ENCODE results near the gene DAZAP2.

The DAZAP2 gene

GRCh38 chr12:51245476-51246253, 7.0 kb downstream of the DAZAP2 start:
- POLR2A ChIA-PET: no interaction called here
- no peaks in the 10 kb centered on the region for H3K9me3 ChIP-seq (ENCODE audit: control insufficient read depth, insufficient read depth, low read depth, low read length)
- peaks cover 24 to 46% of the 10 kb centered on the region in 2 experiments for H3K36me3 ChIP-seq (ENCODE audit: control insufficient read depth in 2 of 2, insufficient read depth in 1 of 2, low read length in 2 of 2)
- no peak overlapping the region for H3K4me3 ChIP-seq (ENCODE audit: low read depth, low read length)
- TF ChIP-seq, protein P1, sequence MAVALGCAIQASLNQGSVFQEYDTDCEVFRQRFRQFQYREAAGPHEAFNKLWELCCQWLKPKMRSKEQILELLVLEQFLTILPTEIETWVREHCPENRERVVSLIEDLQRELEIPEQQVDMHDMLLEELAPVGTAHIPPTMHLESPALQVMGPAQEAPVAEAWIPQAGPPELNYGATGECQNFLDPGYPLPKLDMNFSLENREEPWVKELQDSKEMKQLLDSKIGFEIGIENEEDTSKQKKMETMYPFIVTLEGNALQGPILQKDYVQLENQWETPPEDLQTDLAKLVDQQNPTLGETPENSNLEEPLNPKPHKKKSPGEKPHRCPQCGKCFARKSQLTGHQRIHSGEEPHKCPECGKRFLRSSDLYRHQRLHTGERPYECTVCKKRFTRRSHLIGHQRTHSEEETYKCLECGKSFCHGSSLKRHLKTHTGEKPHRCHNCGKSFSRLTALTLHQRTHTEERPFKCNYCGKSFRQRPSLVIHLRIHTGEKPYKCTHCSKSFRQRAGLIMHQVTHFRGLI (tag by site-specific recombination; IDR thresholded peaks at IDR 0.05): peak; percentile 90
- no peak for TF ChIP-seq YY2 (tag by site-specific recombination; IDR thresholded peaks at IDR 0.05)
- H3K4me1 ChIP-seq (ENCODE audit: control insufficient read depth, insufficient read depth, low read length): no peaks in the 10 kb centered on the region
- no peak overlapping the region for H3K27ac ChIP-seq (ENCODE audit: extremely low read depth, low read depth, low read length)
- CTCF ChIA-PET: interaction anchor here (0.5 to 0.6 kb wide), 2 partner anchors 742 to 1098 kb away, joined by 3 to 4 read pairs; no protein-coding TSS in a partner anchor

- POLR2A ChIA-PET: no interaction called here
- Histone ChIP-seq H3K4me3 (ENCODE audit: low read depth, low read length) (no peak overlapping the region), H3K9me3 (ENCODE audit: control insufficient read depth, insufficient read depth, low read depth, low read length) (no peaks in the 10 kb centered on the region), H3K27ac (ENCODE audit: extremely low read depth, low read depth, low read length) (no peak overlapping the region), H3K36me3 (ENCODE audit: control insufficient read depth in 2 of 2, insufficient read depth in 1 of 2, low read length in 2 of 2) (peaks cover 21 to 39% of the 10 kb centered on the region in 2 experiments), H3K4me1 (ENCODE audit: control insufficient read depth, insufficient read depth, low read length) (no peaks in the 10 kb centered on the region)
- CTCF ChIA-PET: no interaction called here
- TF ChIP-seq ZNF24 (tag by site-specific recombination; IDR thresholded peaks at IDR 0.05): no peak
- no peak for TF ChIP-seq YY1 (tag by site-specific recombination; IDR thresholded peaks at IDR 0.05)
- 0 out of 2 replicates have a peak, but pooled peaks have one; percentile 26 for TF ChIP-seq ZBTB11 (tag by site-specific recombination; conservative IDR thresholded peaks at IDR 0.05; ENCODE audit: low read depth)
- TF ChIP-seq ZNF791 (tag by site-specific recombination; IDR thresholded peaks at IDR 0.05): no peak
- TF ChIP-seq ZNF560 (tag by site-specific recombination; IDR thresholded peaks at IDR 0.05; ENCODE audit: borderline replicate concordance): no peak
- TF ChIP-seq, protein P2, sequence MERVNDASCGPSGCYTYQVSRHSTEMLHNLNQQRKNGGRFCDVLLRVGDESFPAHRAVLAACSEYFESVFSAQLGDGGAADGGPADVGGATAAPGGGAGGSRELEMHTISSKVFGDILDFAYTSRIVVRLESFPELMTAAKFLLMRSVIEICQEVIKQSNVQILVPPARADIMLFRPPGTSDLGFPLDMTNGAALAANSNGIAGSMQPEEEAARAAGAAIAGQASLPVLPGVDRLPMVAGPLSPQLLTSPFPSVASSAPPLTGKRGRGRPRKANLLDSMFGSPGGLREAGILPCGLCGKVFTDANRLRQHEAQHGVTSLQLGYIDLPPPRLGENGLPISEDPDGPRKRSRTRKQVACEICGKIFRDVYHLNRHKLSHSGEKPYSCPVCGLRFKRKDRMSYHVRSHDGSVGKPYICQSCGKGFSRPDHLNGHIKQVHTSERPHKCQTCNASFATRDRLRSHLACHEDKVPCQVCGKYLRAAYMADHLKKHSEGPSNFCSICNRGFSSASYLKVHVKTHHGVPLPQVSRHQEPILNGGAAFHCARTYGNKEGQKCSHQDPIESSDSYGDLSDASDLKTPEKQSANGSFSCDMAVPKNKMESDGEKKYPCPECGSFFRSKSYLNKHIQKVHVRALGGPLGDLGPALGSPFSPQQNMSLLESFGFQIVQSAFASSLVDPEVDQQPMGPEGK (tag by site-specific recombination; IDR thresholded peaks at IDR 0.05): no peak
- TF ChIP-seq ZNF555 (tag by site-specific recombination; conservative IDR thresholded peaks at IDR 0.05): no peak
- TF ChIP-seq ZNF2 (tag by site-specific recombination; IDR thresholded peaks at IDR 0.05): no peak
- TF ChIP-seq ZNF292 (tag by site-specific recombination; IDR thresholded peaks at IDR 0.05; ENCODE audit: borderline replicate concordance, low read depth): no peak
- TF ChIP-seq BCL11B (tag by site-specific recombination; IDR thresholded peaks at IDR 0.05; ENCODE audit: low read depth): no peak
- TF ChIP-seq ZNF10 (tag by site-specific recombination; IDR thresholded peaks at IDR 0.05): no peak
- TF ChIP-seq AEBP2 (tag by site-specific recombination; IDR thresholded peaks at IDR 0.05; ENCODE audit: borderline replicate concordance): no peak
- TF ChIP-seq WT1 (tag by site-specific recombination; IDR thresholded peaks at IDR 0.05): no peak
- TF ChIP-seq ZNF473 (tag by site-specific recombination; IDR thresholded peaks at IDR 0.05): no peak
- TF ChIP-seq ZSCAN4 (tag by site-specific recombination; IDR thresholded peaks at IDR 0.05): peak; percentile 90
- TF ChIP-seq ZBTB44 (tag by site-specific recombination; IDR thresholded peaks at IDR 0.05): no peak
- no peak for TF ChIP-seq ZNF404 (tag by site-specific recombination; IDR thresholded peaks at IDR 0.05)
Measured at GRCh38 chr12:51246254-51246853, 7.7 kb downstream of the DAZAP2 start.

All from HEK293 (cell line).